ENCODE data around the gene H1-8.

DNA sequence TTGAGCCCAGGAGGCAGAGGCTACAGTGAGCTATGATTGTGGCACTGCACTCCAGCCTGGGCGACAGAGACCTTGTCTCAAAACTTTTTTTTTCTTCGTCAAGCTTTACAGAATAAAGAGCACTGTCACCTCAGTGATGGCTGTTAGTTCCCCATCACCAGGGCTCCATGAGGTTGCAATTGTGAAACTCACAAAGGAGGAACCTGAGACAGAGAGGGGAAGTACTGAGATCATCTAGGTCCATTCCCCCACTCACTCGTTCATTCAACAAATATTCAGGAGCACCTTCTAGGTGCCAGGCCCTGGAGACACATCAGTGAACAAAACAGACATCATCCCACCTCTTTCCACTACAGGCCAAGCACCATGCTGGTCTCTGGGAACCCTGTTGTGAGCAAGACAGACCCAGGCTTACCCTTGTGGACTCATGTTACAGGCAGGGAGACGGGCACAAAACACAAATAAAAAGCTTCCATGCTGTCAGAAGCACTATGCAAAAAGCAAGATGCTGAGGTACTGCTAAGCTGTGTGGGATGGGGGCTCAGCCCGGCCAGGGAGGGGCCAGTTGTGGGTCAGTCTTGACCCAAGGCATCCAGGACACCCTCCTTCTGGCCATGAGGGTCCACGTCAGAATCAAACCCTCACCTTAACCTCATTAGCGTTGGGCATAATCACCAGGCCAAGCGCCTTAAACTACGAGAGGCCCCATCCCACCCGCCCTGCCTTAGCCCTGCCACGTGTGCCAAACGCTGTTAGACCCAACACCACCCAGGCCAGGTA is 16.7 kb upstream of the H1-8 start:
- TF ChIP-seq, protein P1, sequence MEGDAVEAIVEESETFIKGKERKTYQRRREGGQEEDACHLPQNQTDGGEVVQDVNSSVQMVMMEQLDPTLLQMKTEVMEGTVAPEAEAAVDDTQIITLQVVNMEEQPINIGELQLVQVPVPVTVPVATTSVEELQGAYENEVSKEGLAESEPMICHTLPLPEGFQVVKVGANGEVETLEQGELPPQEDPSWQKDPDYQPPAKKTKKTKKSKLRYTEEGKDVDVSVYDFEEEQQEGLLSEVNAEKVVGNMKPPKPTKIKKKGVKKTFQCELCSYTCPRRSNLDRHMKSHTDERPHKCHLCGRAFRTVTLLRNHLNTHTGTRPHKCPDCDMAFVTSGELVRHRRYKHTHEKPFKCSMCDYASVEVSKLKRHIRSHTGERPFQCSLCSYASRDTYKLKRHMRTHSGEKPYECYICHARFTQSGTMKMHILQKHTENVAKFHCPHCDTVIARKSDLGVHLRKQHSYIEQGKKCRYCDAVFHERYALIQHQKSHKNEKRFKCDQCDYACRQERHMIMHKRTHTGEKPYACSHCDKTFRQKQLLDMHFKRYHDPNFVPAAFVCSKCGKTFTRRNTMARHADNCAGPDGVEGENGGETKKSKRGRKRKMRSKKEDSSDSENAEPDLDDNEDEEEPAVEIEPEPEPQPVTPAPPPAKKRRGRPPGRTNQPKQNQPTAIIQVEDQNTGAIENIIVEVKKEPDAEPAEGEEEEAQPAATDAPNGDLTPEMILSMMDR (IDR thresholded peaks at IDR 0.05), result no peak
- no peak for TF ChIP-seq POLR2A (IDR thresholded peaks at IDR 0.05; ENCODE audit: low read depth)
- TF ChIP-seq POLR2AphosphoS5 (IDR thresholded peaks at IDR 0.05), result no peak
- no peak for TF ChIP-seq EP300 (IDR thresholded peaks at IDR 0.05)
